Keratinocyte (primary cell): Measurements from ENCODE around the gene RAD18.

ENCODE experiments used
- EZH2 ChIP-seq: IDR thresholded peaks from one replicate; pipeline ENCODE4 v1.6.1; 2012; ENCODE audit warnings: inconsistent platforms, mild to moderate bottlenecking, low read length, moderate library complexity
- TF ChIP-seq, protein P1 (sequence below), 3 experiments: IDR thresholded peaks in 1 of 3; conservative IDR thresholded peaks in 1 of 3; optimal IDR thresholded peaks in 1 of 3; 2 replicates in 2 of 3; 3 replicates in 1 of 3; pipeline versions ENCODE3 to v1.5.1; 2011; ENCODE audit warnings: low read length in 3 of 3, mild to moderate bottlenecking in 3 of 3, moderate library complexity in 2 of 3, control low read depth in 1 of 3, inconsistent platforms in 1 of 3; ENCODE audit not compliant: insufficient read depth in 2 of 3; ENCODE audit errors: extremely low read depth in 1 of 3

DNA sequence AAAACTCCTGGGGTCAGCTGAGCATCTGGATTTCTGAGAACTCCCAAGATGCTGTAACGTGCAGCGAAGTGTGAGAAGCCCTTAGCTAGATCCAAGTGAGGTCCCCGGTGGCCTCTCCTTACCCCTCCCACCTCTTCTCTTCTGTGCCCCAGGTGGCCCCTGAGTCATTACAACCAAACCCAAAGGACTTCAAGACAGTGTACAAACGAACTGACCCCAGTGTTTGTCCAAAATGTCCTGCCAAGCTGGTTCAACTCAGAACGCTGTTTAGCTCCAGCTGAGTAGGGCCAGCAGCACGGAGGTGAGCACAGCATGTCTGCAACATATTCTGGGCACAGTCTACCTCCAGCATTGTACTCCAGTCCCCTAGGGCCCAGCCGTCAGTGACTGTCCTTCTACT is 119.9 kb downstream of the RAD18 start:
- TF ChIP-seq, protein P1, sequence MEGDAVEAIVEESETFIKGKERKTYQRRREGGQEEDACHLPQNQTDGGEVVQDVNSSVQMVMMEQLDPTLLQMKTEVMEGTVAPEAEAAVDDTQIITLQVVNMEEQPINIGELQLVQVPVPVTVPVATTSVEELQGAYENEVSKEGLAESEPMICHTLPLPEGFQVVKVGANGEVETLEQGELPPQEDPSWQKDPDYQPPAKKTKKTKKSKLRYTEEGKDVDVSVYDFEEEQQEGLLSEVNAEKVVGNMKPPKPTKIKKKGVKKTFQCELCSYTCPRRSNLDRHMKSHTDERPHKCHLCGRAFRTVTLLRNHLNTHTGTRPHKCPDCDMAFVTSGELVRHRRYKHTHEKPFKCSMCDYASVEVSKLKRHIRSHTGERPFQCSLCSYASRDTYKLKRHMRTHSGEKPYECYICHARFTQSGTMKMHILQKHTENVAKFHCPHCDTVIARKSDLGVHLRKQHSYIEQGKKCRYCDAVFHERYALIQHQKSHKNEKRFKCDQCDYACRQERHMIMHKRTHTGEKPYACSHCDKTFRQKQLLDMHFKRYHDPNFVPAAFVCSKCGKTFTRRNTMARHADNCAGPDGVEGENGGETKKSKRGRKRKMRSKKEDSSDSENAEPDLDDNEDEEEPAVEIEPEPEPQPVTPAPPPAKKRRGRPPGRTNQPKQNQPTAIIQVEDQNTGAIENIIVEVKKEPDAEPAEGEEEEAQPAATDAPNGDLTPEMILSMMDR (optimal IDR thresholded peaks at IDR 0.05 in 1 of 3, IDR thresholded peaks at IDR 0.05 in 1 of 3, conservative IDR thresholded peaks at IDR 0.05 in 1 of 3; ENCODE audit: extremely low read depth in 1 of 3, insufficient read depth in 2 of 3, low read length in 3 of 3), result no peak
- TF ChIP-seq EZH2, result no peak
